Left lung (tissue), 10 donors: Measurements from ENCODE around the gene MEIG1. TPM values are rescaled to one million over a fixed set of nuclear protein-coding genes. Genes with fewer than 3 reads are reported as not detected.
A peak's percentile ranks its signal among the peaks of the same experiment; 100 is the strongest.

Experiments
- ATAC-seq: fragments of 200-7000 bp; cut with Tn5 transposase; one replicate; pipeline ENCODE4 v1.9.1; 2020; ENCODE audit warnings: moderate library complexity
- DNase-seq, 4 donors: peaks; one replicate each; pipeline ENCODE4 v3.0.0-alpha.2; 2013 to 2020
- H3K27ac ChIP-seq, 2 donors: fragments of 200-600 bp; sonication (generic) in 1 of 2; one replicate each; pipeline versions ENCODE4 v1.5.0 to v1.8.0; 2020 to 2021
- H3K27me3 ChIP-seq, 2 donors: fragments of 200-600 bp; sonication (generic) in 1 of 2; one replicate each; pipeline versions ENCODE4 v1.5.0 to v1.8.0; 2020 to 2021
- H3K36me3 ChIP-seq, 2 donors: fragments of 200-600 bp; sonication (generic) in 1 of 2; one replicate each; pipeline versions ENCODE4 v1.5.0 to v1.8.0; 2020 to 2021
- H3K4me1 ChIP-seq, 2 donors: fragments of 200-600 bp; one replicate each; pipeline ENCODE4 v1.8.0; 2021
- H3K4me3 ChIP-seq, 2 donors: fragments of 200-600 bp; sonication (generic) in 1 of 2; one replicate each; pipeline versions ENCODE4 v1.5.0 to v1.8.0; 2020 to 2021; ENCODE audit warnings: mild to moderate bottlenecking in 1 of 2
- H3K9me3 ChIP-seq, 2 donors: fragments of 200-600 bp; sonication (generic) in 1 of 2; one replicate each; pipeline versions ENCODE4 v1.5.0 to v1.8.0; 2020 to 2021
- CTCF ChIP-seq, 2 donors: fragments of 200-600 bp; sonication (generic) in 1 of 2; IDR thresholded peaks; one replicate each; pipeline versions ENCODE4 v1.5.0 to v1.8.0; 2021; ENCODE audit warnings: antibody characterized with exemption in 2 of 2
- intact Hi-C, 2 donors: fragments of 100-400 bp; cut with DNase I; formaldehyde crosslinking; loops; one replicate each; pipeline versions ENCODE4 v1.11.2 to v1.14.2; 2022
- polyA plus RNA-seq, 6 donors: library from polyadenylated mRNA; unstranded; fragments of 120-200 nt; gene quantifications; one replicate each; pipeline ENCODE4 v1.2.1, GENCODE V29; 2013; ENCODE audit not compliant: insufficient read length in 6 of 6
- total RNA-seq, 2 donors: library from RNA; stranded (reverse); fragmentation: NEBNext Ultra II Directional; extraction: Animal tissue kit (Norgen Biotek cat#: 25700); gene quantifications; one replicate each; pipeline ENCODE4 v1.2.1, GENCODE V29; 2021
- donor health status: DM: no; HTN: yes; CAD: no.
- donor health status: DM: no; HTN: no; CAD: no.

MEIG1 gene
- total and polyA plus RNA-seq, 8 donors: 0.86 to 1.8 (median 1.3) TPM; not detected in 2

DNA sequence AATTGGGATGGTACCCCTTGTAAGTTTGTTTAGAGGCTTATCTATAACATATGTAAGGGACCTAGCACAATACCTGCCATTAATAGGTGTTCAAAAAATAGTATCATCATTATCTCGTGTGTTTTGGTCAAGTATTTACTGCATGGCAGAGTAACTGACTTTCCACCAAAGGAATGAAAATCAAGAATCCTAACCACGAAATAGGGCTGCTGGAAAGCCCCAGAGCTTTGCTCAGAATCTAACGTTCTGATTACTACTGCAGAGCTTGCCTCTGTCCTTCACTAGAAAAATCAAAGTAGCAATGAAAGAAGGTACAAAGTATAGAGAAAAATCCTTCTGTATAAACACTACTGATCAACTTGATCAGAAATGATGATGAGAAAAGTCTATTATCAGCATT is 40.2 kb upstream of the MEIG1 start:
- peaks cover 0 to 93% of the 10 kb centered on the region in 2 donors for H3K36me3 ChIP-seq
- intact Hi-C loops: no loop called here

DNA sequence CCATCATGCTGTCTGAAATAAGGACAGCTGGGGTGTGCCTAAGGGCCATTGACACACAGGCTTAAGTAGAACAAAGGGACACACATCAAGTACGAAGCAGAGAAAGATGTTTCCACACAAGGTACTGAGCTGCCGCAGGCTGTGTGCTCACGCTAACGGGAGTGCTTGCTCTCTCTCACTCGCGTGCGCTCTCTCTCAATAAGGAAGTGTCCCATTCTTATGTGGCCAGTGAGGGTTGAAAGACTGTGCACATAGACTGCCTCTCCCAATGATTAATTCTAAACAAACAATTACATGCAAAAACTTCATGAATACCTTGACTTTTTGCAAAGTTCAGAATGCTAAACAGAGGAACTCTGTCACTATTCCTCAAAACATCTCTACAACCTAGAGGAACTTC is 35.2 kb upstream of the MEIG1 start:
- ATAC-seq (no peak), DNase-seq (no peak)
- Histone ChIP-seq H3K27ac (no peak overlapping the region), H3K4me1 (no peaks in the 10 kb centered on the region), H3K27me3 (no peaks in the 10 kb centered on the region), H3K9me3 (no peaks in the 10 kb centered on the region), H3K36me3 (peaks cover 0 to 99% of the 10 kb centered on the region in 2 donors), H3K4me3 (no peak overlapping the region)
- TF ChIP-seq CTCF (IDR thresholded peaks at IDR 0.05): no peak
- intact Hi-C loops: no loop called here

More for the DNA sequence above, 40.2 kb upstream of the MEIG1 start:
- Histone ChIP-seq H3K27ac (no peak overlapping the region), H3K9me3 (peaks cover 0 to 31% of the 10 kb centered on the region in 2 donors), H3K4me1 (no peaks in the 10 kb centered on the region), H3K27me3 (no peaks in the 10 kb centered on the region), H3K4me3 (no peak overlapping the region)
- ATAC-seq (no peak), DNase-seq (no peak)
- no peak for TF ChIP-seq CTCF (IDR thresholded peaks at IDR 0.05)

DNA sequence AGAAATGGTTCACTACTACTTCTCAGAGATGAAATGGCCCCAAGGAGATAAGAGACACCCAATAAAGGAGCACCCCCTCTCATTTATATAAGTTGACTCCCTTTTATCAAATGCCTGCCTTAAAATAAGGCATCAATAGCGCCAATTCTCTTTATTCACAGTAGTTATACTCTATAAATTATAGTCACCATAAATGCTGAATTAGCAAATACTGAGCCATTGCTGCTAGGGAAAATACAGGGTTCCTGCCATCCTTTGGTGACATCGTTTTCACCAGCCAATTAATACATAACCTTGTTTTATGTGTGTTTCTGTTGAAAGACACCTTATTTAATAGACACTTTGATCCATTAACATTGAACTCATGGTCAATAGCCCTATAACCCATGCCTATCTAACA is 33.9 kb upstream of the MEIG1 start:
- no peaks in the 10 kb centered on the region for H3K4me1 ChIP-seq
- H3K27me3 ChIP-seq: no peaks in the 10 kb centered on the region
- no peak for ATAC-seq
- peaks cover 0 to 99% of the 10 kb centered on the region in 2 donors for H3K36me3 ChIP-seq
- no peak overlapping the region for H3K4me3 ChIP-seq
- H3K27ac ChIP-seq: no peak overlapping the region
- intact Hi-C loops: no loop called here
- no peaks in the 10 kb centered on the region for H3K9me3 ChIP-seq
- no peak for TF ChIP-seq CTCF (IDR thresholded peaks at IDR 0.05)
- DNase-seq: no peak

DNA sequence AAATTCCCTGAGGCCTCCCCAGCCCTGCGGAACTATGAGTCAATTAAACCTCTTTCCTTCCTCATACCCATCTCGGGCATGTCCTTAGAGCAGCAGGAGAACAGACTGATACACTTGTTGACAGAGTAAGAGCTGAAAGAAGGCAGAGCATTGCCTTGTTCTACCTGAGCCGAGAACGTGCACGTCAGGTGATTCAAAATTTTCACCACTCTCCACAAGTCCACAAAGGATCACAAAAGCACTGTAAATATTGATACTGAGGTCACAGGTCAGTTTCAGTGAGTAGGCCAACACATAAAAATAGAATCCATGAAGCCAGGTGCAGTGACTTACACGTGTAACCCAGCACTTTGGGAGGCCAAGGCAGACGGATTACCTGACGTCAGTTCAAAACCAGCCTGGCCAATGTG is 33.1 kb upstream of the MEIG1 start:
- H3K27ac ChIP-seq: no peak overlapping the region
- no peaks in the 10 kb centered on the region for H3K27me3 ChIP-seq
- no peak overlapping the region for H3K4me3 ChIP-seq
- no peaks in the 10 kb centered on the region for H3K9me3 ChIP-seq
- TF ChIP-seq CTCF (IDR thresholded peaks at IDR 0.05): no peak
- peaks cover 0 to 99% of the 10 kb centered on the region in 2 donors for H3K36me3 ChIP-seq
- peak in 1 of 4 donors; percentile 8 for DNase-seq
- H3K4me1 ChIP-seq: no peaks in the 10 kb centered on the region
- ATAC-seq: no peak
- intact Hi-C loops: no loop called here

- intact Hi-C loops: no loop called here
- Histone ChIP-seq H3K36me3 (peaks cover 0 to 99% of the 10 kb centered on the region in 2 donors), H3K4me1 (no peaks in the 10 kb centered on the region), H3K4me3 (no peak overlapping the region), H3K27ac (no peak overlapping the region), H3K9me3 (no peaks in the 10 kb centered on the region), H3K27me3 (no peaks in the 10 kb centered on the region)
- no peak for TF ChIP-seq CTCF (IDR thresholded peaks at IDR 0.05)
- no peak for ATAC-seq
- no peak for DNase-seq
Measured at GRCh38 chr10:14926722-14927416, 32.3 kb upstream of the MEIG1 start.
